HG02588 (cell line): ENCODE measurements around the gene PTPRN2.
"Not testable (repeated sequence)": the region's sequence is repeated elsewhere in the genome, so short reads cannot be mapped to it uniquely, and the experiment has no call there.

Experiments used
- ATAC-seq: cut with Tn5 transposase; IDR thresholded peaks from one replicate; pipeline ENCODE4 v1.9.1; 2021; ENCODE audit warnings: mild to moderate bottlenecking, moderate library complexity; ENCODE audit not compliant: unreplicated experiment

Gene PTPRN2

GRCh38 chr7:158274404-158274811 lies 313.2 kb downstream of the PTPRN2 start:
- no peak for ATAC-seq

- not testable (repeated sequence) for ATAC-seq
Observed at GRCh38 chr7:158273756-158274342, 313.8 kb downstream of the PTPRN2 start.

DNA sequence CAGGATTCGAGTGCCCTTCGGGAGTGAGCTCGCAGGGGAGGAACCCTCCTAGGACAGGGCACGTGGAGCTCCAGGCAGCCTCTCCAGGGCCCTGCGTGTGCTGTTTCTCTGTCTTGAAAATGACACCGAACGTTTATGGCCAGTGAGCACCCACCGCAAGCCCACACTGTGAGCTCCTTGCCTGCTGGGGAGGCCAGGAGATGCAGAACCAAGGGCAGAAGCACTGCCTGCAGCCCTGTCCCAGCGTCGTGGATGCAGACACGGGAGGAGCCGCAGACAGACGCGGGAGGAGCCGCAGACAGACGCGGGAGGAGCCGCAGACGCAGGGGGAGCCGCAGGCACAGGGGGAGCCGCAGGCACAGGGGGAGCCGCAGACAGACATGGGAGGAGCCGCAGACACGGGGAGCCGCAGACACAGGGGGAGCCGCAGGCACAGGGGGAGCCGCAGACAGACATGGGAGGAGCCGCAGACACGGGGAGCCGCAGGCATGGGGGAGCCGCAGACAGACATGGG lies 314.4 kb downstream of the PTPRN2 start:
- ATAC-seq = no peak

GRCh38 chr7:158272509-158273137 lies 315.0 kb downstream of the PTPRN2 start:
- ATAC-seq = no peak

GRCh38 chr7:158272091-158272490 lies 315.5 kb downstream of the PTPRN2 start:
- ATAC-seq = no peak

DNA sequence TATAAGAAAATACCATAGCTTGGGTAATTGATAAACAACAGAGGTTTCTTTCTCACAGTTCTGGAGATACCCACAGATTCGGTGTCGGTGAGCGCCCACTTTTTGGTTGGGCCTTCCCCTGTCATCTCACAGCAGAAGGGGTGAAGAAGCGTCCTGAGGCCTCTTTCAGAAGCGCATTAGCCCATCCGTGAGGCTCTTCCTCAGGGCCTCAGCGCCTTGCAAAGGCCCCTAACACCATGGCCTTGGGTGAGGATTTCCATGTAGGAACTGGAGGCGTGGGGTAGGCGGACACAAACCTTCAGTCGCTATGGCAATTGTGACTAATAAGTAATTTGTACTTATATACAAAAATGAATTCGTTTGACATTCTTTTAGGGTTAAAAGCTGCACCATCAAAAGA lies 316.0 kb downstream of the PTPRN2 start:
- no peak for ATAC-seq

GRCh38 chr7:158270856-158271413 lies 316.7 kb downstream of the PTPRN2 start:
- no peak for ATAC-seq

DNA sequence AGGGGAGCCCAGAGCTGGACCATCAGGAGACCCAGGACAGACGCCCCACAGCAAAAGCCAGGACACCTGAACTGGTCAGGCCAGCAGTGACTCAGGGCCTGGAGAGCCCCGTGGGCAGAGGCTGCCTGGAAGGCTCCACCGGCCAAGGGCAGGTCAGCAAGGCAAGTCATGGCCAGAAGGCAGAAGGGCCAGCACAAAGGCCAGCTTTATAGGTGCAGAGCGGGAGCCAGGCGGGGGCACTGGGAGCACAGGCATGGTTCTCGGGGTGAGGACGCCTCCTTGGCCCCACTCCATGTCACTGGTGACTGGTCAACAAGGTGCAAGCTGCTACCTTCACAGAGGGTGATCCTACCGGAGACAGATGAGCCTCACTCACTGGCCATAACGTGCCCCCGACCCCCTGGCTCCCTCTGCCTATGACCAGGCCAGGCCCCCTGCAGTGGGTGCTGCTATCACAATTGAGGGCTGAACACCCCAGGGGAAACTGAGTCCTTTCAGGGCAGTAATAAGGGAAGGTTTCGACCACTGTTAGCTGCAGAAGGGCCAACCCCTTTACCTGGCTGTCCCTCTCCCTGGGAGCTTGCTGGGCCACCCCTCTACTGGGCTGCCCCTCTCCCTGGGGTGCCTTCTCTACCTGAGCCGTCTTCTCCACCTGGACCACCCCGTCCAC lies 317.4 kb downstream of the PTPRN2 start:
- ATAC-seq = no peak

DNA sequence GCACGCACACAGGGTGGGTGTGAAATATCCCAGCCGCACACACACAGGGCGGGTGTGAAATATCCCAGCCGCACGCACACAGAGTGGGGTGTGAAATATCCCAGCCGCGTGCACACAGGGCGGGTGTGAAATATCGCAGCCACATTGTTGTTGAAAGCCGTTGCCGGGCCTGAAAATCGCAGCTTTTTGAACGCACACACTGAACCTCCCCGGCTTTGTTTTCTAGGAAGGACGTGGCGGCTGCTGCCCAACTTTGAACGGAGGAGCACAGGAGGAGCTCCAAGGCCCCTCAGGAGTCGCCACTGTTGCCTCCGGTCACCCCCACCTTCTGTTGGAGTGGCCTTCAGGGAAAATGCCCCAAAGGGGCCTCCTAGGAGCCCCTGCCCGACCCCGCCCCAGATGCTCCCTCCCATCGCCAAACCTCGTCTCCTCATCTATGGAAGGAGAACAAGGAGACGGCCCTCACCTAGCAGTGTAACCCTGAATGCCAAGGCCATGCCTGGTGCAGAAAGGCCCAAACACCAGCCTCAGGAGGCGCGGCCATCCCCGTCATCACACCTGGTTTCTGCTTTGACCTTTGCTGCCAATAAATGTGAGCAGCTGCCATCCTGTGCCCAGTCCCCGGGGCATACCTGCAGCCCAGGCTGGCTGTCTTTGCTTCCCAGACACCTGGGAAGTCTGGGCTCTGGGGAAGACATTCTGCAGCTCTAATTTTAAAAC lies 318.6 kb downstream of the PTPRN2 start:
- ATAC-seq = no peak

DNA sequence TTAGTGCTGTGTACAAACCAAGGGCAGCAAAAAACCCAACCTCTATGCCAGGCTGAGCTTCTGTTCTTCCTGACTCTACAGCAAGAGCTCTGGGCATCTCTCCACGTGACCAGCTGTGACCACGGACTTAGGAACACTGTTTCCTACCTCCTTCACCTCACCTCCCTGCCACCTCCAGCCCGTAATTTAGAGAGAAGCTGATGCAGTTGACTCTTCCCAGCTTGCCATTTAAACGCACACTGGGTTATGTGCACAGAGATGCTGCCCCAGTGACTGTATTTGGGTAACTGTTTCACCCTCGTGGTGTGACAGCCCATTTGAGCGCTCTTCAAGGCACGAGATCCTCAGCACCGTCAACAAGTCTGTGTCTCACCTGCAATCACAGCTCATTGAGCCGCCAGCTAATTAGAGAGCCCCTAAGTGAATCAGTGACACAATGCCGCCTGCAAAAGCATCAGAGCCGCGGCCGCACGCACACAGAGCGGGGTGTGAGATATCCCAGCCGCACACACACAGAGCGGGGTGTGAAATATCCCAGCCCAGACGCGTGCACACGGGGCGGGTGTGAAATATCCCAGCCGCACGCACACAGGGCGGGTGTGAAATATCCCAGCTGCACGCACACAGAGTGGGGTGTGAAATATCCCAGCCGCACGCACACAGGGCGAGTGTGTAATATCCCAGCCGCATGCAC lies 319.7 kb downstream of the PTPRN2 start:
- no peak for ATAC-seq

DNA sequence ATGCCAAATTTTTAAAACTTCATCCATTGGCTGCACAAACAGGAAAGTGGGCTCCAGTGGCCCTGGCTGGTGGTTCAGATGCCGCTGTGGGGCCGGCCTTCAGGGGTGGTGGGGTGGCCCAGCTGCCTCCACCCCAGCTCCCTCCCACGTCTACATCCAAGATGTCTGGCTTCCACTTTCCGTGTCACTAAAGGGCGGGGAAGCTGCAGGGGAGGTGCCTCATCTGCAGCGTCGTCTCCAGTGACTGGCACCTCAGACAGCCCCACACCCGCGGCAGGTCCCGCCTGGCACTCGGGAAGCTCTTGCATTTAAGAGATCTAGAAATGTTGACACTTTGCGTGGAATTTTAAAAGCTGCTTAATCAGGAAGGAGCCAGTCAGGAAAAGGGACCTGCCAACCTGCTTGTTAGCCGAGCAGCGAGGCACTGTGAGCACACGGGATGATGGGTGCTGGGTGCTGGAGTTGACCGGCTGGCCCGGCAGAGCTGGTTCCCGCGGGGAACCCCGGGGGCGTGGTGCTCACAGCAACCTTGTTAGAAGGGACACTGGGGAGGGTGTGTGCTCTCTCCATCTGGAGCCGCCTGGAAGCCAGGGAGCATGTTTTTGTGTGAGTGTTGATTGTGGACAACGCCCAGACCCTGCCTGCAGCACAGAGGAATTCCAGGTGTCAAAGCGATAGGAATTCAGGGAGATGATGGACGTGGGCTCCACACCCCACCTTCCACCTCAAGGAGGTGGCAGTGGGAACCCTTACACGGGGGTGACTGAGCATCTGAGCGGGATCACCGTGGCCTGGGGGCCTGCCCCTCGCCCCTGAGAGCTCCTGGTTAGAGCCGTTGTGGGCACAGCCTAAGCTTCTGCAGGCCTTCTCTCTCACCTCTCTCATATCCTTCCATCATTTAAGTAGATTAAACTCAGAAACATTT lies 320.5 kb downstream of the PTPRN2 start:
- no peak for ATAC-seq

GRCh38 chr7:158266426-158266816 lies 321.2 kb downstream of the PTPRN2 start:
- no peak for ATAC-seq

GRCh38 chr7:158265743-158266080 lies 321.9 kb downstream of the PTPRN2 start:
- ATAC-seq = no peak

DNA sequence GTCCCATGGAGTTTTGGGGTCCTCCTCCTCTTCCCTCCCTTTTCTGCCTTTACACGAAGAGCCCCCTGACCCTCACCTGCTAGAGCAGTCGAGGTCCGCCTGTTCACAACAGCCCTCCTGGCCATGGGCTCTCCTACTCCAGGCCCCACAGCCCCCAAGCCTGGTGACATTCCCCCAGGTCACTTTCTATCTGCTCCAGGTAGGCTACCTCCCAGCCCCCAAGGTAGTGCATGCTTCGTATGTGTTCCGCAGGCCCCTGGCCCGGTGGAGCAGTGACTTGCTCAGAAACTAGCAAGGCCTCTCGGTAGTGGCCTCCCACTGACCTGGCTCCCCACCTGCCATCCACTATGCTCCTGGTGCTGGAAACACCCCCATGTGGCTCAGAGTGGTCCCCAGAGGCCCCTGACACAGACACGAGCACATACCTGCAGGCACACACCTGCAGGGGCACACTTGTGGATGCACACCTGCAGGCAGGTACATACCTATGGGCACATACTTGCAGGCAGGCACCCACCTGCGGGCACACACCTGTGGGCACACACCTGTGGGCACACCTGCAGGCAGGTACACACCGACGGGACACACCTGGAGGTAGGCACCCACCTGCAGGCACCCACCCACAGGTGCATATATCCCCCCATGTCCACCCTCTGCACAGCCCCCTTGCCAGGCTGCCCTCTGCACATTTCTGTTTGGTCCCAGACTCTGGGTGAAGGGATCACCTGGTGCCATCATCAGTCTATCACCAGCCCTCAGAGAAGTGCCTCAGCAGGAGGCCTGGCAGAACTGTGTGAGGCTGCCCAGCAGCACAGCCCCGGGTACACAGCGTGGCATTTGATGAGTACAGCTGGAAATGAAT lies 322.5 kb downstream of the PTPRN2 start:
- ATAC-seq = no peak

DNA sequence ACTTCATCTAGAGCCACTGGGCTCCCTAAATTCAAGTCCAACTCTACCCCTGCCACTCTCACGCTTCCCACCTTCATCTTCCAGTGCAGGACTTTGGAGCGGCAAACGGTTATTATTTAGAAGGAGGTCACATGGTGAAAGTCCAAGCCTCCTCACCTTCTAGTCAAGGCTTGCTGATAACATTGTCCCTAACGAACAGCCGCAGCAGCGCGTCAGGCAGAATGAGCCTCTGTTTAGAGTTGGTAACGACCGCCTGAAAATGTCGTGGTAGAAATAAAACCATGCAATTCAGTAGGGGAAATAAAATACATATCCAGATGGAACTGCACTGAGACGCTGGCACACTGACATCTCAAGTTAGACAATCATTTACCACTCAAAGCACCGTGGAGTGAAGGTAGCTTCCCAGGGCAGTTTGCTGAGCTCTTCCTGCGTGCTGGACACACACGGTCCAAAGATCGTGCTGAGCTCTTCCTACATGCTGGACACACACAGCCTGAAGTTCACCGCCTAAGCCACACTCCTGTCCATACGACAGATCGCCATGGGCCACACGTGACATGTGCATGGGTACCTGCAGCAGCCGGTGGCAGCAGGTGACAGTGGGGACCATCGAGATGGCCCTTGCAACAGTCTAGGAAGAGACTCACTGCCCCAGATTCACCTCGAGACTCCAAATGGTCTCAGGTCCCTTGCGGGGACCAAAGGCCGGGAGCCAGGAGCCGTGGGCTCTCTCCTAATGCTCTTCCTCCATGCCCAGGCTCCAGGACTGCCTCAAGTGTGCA lies 323.5 kb downstream of the PTPRN2 start:
- ATAC-seq = no peak

DNA sequence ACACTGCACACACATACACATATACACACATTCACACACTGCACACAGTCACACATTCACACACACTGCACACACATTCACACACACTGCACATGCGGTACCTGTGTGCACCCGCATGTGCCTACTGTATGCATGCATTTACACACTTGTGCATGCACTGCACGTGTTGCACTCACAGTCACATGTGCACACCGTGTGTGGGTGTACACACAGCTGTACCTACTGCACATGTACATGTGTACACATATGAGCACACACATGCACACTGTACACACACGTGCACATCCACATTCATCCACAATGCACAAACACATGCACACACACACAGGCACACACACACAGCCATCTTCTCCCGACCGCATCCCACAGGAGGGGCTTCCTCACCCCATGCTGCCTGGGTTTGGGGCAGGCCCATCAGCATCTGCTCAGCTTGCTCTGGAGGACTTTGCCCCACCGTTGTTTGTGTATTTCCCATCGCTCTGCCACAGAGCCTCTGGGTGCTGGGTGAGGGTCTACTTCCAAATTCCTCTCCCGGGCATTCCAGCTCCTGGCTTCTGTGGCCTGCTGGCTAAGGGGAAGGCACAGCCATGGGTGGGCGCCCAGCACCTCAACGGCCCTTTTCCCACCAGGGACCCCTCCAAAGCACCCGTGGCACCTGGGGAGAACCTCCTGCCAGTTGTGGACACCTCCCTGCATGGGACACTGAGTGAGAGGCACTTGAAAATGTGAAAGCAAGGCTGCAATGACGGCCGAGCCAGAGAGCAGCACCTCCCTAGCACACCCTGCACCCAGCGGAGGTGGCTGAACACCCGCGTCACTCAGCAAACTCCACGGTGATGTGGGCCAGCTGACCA lies 324.3 kb downstream of the PTPRN2 start:
- no peak for ATAC-seq
